Hair follicle dermal papilla cell (primary cell): ENCODE results near the gene MED27. TPM values are rescaled to one million over a fixed set of nuclear protein-coding genes. Genes with fewer than 3 reads are reported as not detected.

Experiments used
- total RNA-seq: library from RNA; depleted of rRNA; stranded (reverse); fragments of >200 nt; gene quantifications from 2 replicates; pipeline ENCODE4 v1.2.3, GENCODE V29; 2012

The MED27 gene
- 19.0 and 22.2 TPM in 2 replicates for total RNA-seq

GRCh38 chr9:132079391-132080091, at the start of gene MED27:
MED27 (minus strand) TSS chr9:132079867; CDS start chr9:132079844, 23 bp downstream.

Other genes with a start within 250 kb of the MED27 start
- gene NTNG2, start 82.2 kb upstream of the MED27 start, total RNA-seq: 3.5 and 4.1 TPM in 2 replicates